Measurements from ENCODE around the gene PPFIBP1.
"Not testable (repeated sequence)": the region's sequence is repeated elsewhere in the genome, so short reads cannot be mapped to it uniquely, and the experiment has no call there.

The PPFIBP1 gene

GRCh38 chr12:27564612-27565213 is 40.7 kb downstream of the PPFIBP1 start:
- no peak for DNase-seq (ENCODE audit: low read depth in 1 of 2, low spot score in 1 of 2)

GRCh38 chr12:27566159-27566558 is 42.2 kb downstream of the PPFIBP1 start:
- no peak for DNase-seq (ENCODE audit: low read depth in 1 of 2, low spot score in 1 of 2)

- no peak for DNase-seq (ENCODE audit: low read depth in 1 of 2, low spot score in 1 of 2)
Observed at GRCh38 chr12:27566626-27567025, 42.6 kb downstream of the PPFIBP1 start.

GRCh38 chr12:27571463-27571862 is 47.5 kb downstream of the PPFIBP1 start:
- DNase-seq (ENCODE audit: low read depth in 1 of 2, low spot score in 1 of 2) = no peak

- no peak for DNase-seq (ENCODE audit: low read depth in 1 of 2, low spot score in 1 of 2)
Observed at GRCh38 chr12:27572486-27573255, 48.7 kb downstream of the PPFIBP1 start.

- DNase-seq (ENCODE audit: low read depth in 1 of 2, low spot score in 1 of 2) = no peak
Observed at GRCh38 chr12:27573972-27574371, 50.0 kb downstream of the PPFIBP1 start.

GRCh38 chr12:27575090-27575761 is 51.2 kb downstream of the PPFIBP1 start:
- no peak for DNase-seq (ENCODE audit: low read depth in 1 of 2, low spot score in 1 of 2)

GRCh38 chr12:27575762-27576118 is 51.7 kb downstream of the PPFIBP1 start:
- no peak for DNase-seq (ENCODE audit: low read depth in 1 of 2, low spot score in 1 of 2)

- DNase-seq (ENCODE audit: low read depth in 1 of 2, low spot score in 1 of 2) = no peak
Observed at GRCh38 chr12:27576667-27577347, 52.8 kb downstream of the PPFIBP1 start.

GRCh38 chr12:27577688-27578087 is 53.7 kb downstream of the PPFIBP1 start:
- no peak for DNase-seq (ENCODE audit: low read depth in 1 of 2, low spot score in 1 of 2)

GRCh38 chr12:27578689-27579372 is 54.8 kb downstream of the PPFIBP1 start:
- DNase-seq (ENCODE audit: low read depth in 1 of 2, low spot score in 1 of 2) = no peak

GRCh38 chr12:27580561-27581330 is 56.7 kb downstream of the PPFIBP1 start:
- DNase-seq (ENCODE audit: low read depth in 1 of 2, low spot score in 1 of 2) = no peak

- DNase-seq (ENCODE audit: low read depth in 1 of 2, low spot score in 1 of 2) = not testable (repeated sequence)
Observed at GRCh38 chr12:27581331-27581671, 57.3 kb downstream of the PPFIBP1 start.

- not testable (repeated sequence) for DNase-seq (ENCODE audit: low read depth in 1 of 2, low spot score in 1 of 2)
Observed at GRCh38 chr12:27581833-27582232, 57.8 kb downstream of the PPFIBP1 start.

- not testable (repeated sequence) for DNase-seq (ENCODE audit: low read depth in 1 of 2, low spot score in 1 of 2)
Observed at GRCh38 chr12:27582445-27582844, 58.4 kb downstream of the PPFIBP1 start.

- DNase-seq (ENCODE audit: low read depth in 1 of 2, low spot score in 1 of 2) = no peak
Observed at GRCh38 chr12:27583057-27583797, 59.2 kb downstream of the PPFIBP1 start.

- no peak for DNase-seq (ENCODE audit: low read depth in 1 of 2, low spot score in 1 of 2)
Observed at GRCh38 chr12:27583981-27584380, 60.0 kb downstream of the PPFIBP1 start.

- no peak for DNase-seq (ENCODE audit: low read depth in 1 of 2, low spot score in 1 of 2)
Observed at GRCh38 chr12:27585739-27586265, 61.8 kb downstream of the PPFIBP1 start.

GRCh38 chr12:27588075-27588730 is 64.2 kb downstream of the PPFIBP1 start:
- not testable (repeated sequence) for DNase-seq (ENCODE audit: low read depth in 1 of 2, low spot score in 1 of 2)
